Activated CD4-positive, alpha-beta memory T cell treated with anti-CD3 and anti-CD28 coated beads, Interleukin-2, amount 10 ng/mL, durations not matched to agents 7 days and 5 days (primary cell): ENCODE data around the gene PRRT1. TPM values are rescaled to one million over a fixed set of nuclear protein-coding genes. Genes with fewer than 3 reads are reported as not detected.
A peak's percentile ranks its signal among the peaks of the same experiment; 100 is the strongest.
"Not testable (repeated sequence)": the region's sequence is repeated elsewhere in the genome, so short reads cannot be mapped to it uniquely, and the experiment has no call there.

ENCODE experiments used
- CTCF ChIA-PET: fragments of 350-600 bp; sonication (Branson Sonifier 250); formaldehyde crosslinking; loops from one replicate; lab custom pipeline; 2021; ENCODE audit warnings: antibody characterized with exemption, inconsistent platforms; lab: Charles Lee
- POLR2A ChIA-PET: fragments of 350-600 bp; sonication (Branson Sonifier 250); formaldehyde crosslinking; loops from one replicate; lab custom pipeline; 2021; ENCODE audit warnings: antibody characterized with exemption; lab: Charles Lee
- DNase-seq: peaks from one replicate; pipeline ENCODE4 v3.0.0-alpha.2; 2020
- H3K27ac Mint-ChIP-seq: one replicate; pipeline ENCODE4 v1.8.0; 2021; ENCODE audit warnings: mild to moderate bottlenecking, mixed read lengths
- H3K27me3 Mint-ChIP-seq: one replicate; pipeline ENCODE4 v1.8.0; 2021; ENCODE audit warnings: mixed read lengths
- H3K36me3 Mint-ChIP-seq: one replicate; pipeline ENCODE4 v1.8.0; 2021; ENCODE audit warnings: low read depth, mixed read lengths
- H3K4me1 Mint-ChIP-seq: one replicate; pipeline ENCODE4 v1.8.0; 2021; ENCODE audit warnings: mixed read lengths
- H3K4me3 Mint-ChIP-seq: one replicate; pipeline ENCODE4 v1.8.0; 2021; ENCODE audit warnings: mild to moderate bottlenecking, mixed read lengths
- H3K9me3 Mint-ChIP-seq: one replicate; pipeline ENCODE4 v1.8.0; 2021; ENCODE audit warnings: mixed read lengths
- total RNA-seq, 2 experiments: library from RNA; stranded (reverse); gene quantifications; one replicate each; pipeline ENCODE4 v1.2.3, GENCODE V29; 2021

Gene PRRT1
- total RNA-seq, 2 experiments from 2014 or later: 0.13 to 0.28 TPM

- CTCF ChIA-PET: no interaction called here
Observed at GRCh38 chr6:32151181-32151862, 417 bp downstream of the PRRT1 start.

GRCh38 chr6:32149932-32150870, 1.5 kb downstream of the PRRT1 start:
- H3K27ac Mint-ChIP-seq: no peak overlapping the region
- peaks cover 67% of the 10 kb centered on the region for H3K27me3 Mint-ChIP-seq
- H3K4me3 Mint-ChIP-seq: peak overlapping the region; percentile 9
- H3K4me1 Mint-ChIP-seq: peaks cover 45% of the 10 kb centered on the region
- no peak for DNase-seq
- peaks cover 5% of the 10 kb centered on the region for H3K36me3 Mint-ChIP-seq
- CTCF ChIA-PET: interaction anchor here (1.6 kb wide), 1 partner anchor 45 kb away, joined by 4 read pairs; no protein-coding TSS in a partner anchor
- POLR2A ChIA-PET: no interaction called here
- H3K9me3 Mint-ChIP-seq: no peaks in the 10 kb centered on the region

More at GRCh38 chr6:32151181-32151862, 417 bp downstream of the PRRT1 start:
- no peak overlapping the region for H3K4me3 Mint-ChIP-seq
- H3K4me1 Mint-ChIP-seq: peaks cover 47% of the 10 kb centered on the region
- no peak for DNase-seq
- H3K27me3 Mint-ChIP-seq: peaks cover 59% of the 10 kb centered on the region
- POLR2A ChIA-PET: no interaction called here
- no peaks in the 10 kb centered on the region for H3K9me3 Mint-ChIP-seq
- no peak overlapping the region for H3K27ac Mint-ChIP-seq
- H3K36me3 Mint-ChIP-seq: peaks cover 5% of the 10 kb centered on the region

- DNase-seq: no peak
- no peaks in the 10 kb centered on the region for H3K9me3 Mint-ChIP-seq
- peaks cover 72% of the 10 kb centered on the region for H3K27me3 Mint-ChIP-seq
- H3K36me3 Mint-ChIP-seq: peaks cover 5% of the 10 kb centered on the region
- peak overlapping the region; percentile 70 for H3K4me3 Mint-ChIP-seq
- peak overlapping the region; percentile 25 for H3K27ac Mint-ChIP-seq
- ChIA-PET CTCF (interaction anchor here (1.0 to 1.6 kb wide), 2 partner anchors 18 to 46 kb away, joined by 3 to 4 read pairs; no protein-coding TSS in a partner anchor), POLR2A (interaction anchor here (1.0 kb wide), 1 partner anchor 28 kb away, joined by 4 read pairs; no protein-coding TSS in a partner anchor)
- peaks cover 35% of the 10 kb centered on the region for H3K4me1 Mint-ChIP-seq
Observed at GRCh38 chr6:32149092-32149755, 2.5 kb downstream of the PRRT1 start.

- ChIA-PET POLR2A (interaction anchor here (1.0 to 1.2 kb wide), 2 partner anchors 29 to 47 kb away, joined by 3 to 4 read pairs; no protein-coding TSS in a partner anchor), CTCF (interaction anchor here (1.0 to 1.6 kb wide), 2 partner anchors 17 to 47 kb away, joined by 3 to 4 read pairs; no protein-coding TSS in a partner anchor)
- Mint-ChIP-seq H3K27me3 (peaks cover 70% of the 10 kb centered on the region), H3K9me3 (no peaks in the 10 kb centered on the region), H3K27ac (peak overlapping the region; percentile 25), H3K36me3 (peaks cover 5% of the 10 kb centered on the region), H3K4me3 (peak overlapping the region; percentile 70), H3K4me1 (peaks cover 29% of the 10 kb centered on the region)
- peak; percentile 68 for DNase-seq
Observed at GRCh38 chr6:32148289-32149091, 3.2 kb downstream of the PRRT1 start.

- DNase-seq: no peak
- Mint-ChIP-seq H3K36me3 (peaks cover 5% of the 10 kb centered on the region), H3K9me3 (no peaks in the 10 kb centered on the region), H3K27ac (no peak overlapping the region), H3K27me3 (peaks cover 61% of the 10 kb centered on the region), H3K4me1 (peaks cover 26% of the 10 kb centered on the region), H3K4me3 (no peak overlapping the region)
- ChIA-PET POLR2A (interaction anchor here (1.2 kb wide), 1 partner anchor 48 kb away, joined by 3 read pairs; no protein-coding TSS in a partner anchor), CTCF (interaction anchor here (0.7 to 1.0 kb wide), 2 partner anchors 45 to 176 kb away, joined by 3 read pairs; partner anchors contain the start of gene DXO)
Observed at GRCh38 chr6:32147401-32148132, 4.2 kb downstream of the PRRT1 start.

GRCh38 chr6:32146687-32147086, 5.1 kb downstream of the PRRT1 start:
- CTCF ChIA-PET: interaction anchor here (1.0 kb wide), 1 partner anchor 175 kb away, joined by 3 read pairs; the partner anchor contains the start of gene DXO
- Mint-ChIP-seq H3K9me3 (no peaks in the 10 kb centered on the region), H3K4me3 (no peak overlapping the region), H3K4me1 (peaks cover 26% of the 10 kb centered on the region), H3K27me3 (peaks cover 61% of the 10 kb centered on the region), H3K27ac (no peak overlapping the region), H3K36me3 (peaks cover 5% of the 10 kb centered on the region)
- POLR2A ChIA-PET: no interaction called here
- no peak for DNase-seq

- Mint-ChIP-seq H3K36me3 (peaks cover 5% of the 10 kb centered on the region), H3K9me3 (no peaks in the 10 kb centered on the region), H3K27me3 (peaks cover 62% of the 10 kb centered on the region), H3K27ac (no peak overlapping the region), H3K4me3 (no peak overlapping the region), H3K4me1 (peaks cover 26% of the 10 kb centered on the region)
- ChIA-PET CTCF (interaction anchor here (1.0 kb wide), 1 partner anchor 174 kb away, joined by 3 read pairs; the partner anchor contains the start of gene DXO), POLR2A (no interaction called here)
- DNase-seq: no peak
Observed at GRCh38 chr6:32146287-32146686, 5.5 kb downstream of the PRRT1 start.

- Mint-ChIP-seq H3K27me3 (peaks cover 52% of the 10 kb centered on the region), H3K4me1 (peaks cover 26% of the 10 kb centered on the region)
- POLR2A ChIA-PET, H3K9me3 Mint-ChIP-seq, H3K27ac Mint-ChIP-seq, H3K36me3 Mint-ChIP-seq, CTCF ChIA-PET, H3K4me3 Mint-ChIP-seq, DNase-seq: not testable (repeated sequence)
Observed at GRCh38 chr6:32144238-32144637, 7.5 kb downstream of the PRRT1 start.

- DNase-seq: no peak
- H3K27ac Mint-ChIP-seq: no peak overlapping the region
- H3K4me1 Mint-ChIP-seq: no peaks in the 10 kb centered on the region
- H3K9me3 Mint-ChIP-seq: no peaks in the 10 kb centered on the region
- H3K27me3 Mint-ChIP-seq: peaks cover 21% of the 10 kb centered on the region
- H3K36me3 Mint-ChIP-seq: no peaks in the 10 kb centered on the region
- H3K4me3 Mint-ChIP-seq: no peak overlapping the region
- ChIA-PET POLR2A (no interaction called here), CTCF (no interaction called here)
Observed at GRCh38 chr6:32140420-32141046, 11.2 kb downstream of the PRRT1 start.

GRCh38 chr6:32139590-32139989, 12.1 kb downstream of the PRRT1 start:
- peaks cover 22% of the 10 kb centered on the region for H3K27me3 Mint-ChIP-seq
- H3K36me3 Mint-ChIP-seq: no peaks in the 10 kb centered on the region
- H3K4me3 Mint-ChIP-seq: no peak overlapping the region
- CTCF ChIA-PET: interaction anchor here (0.7 kb wide), 1 partner anchor 82 kb away, joined by 3 read pairs; no protein-coding TSS in a partner anchor
- POLR2A ChIA-PET: interaction anchor here (0.6 kb wide), 1 partner anchor 15 kb away, joined by 3 read pairs; no protein-coding TSS in a partner anchor
- no peaks in the 10 kb centered on the region for H3K4me1 Mint-ChIP-seq
- DNase-seq: no peak
- no peak overlapping the region for H3K27ac Mint-ChIP-seq
- H3K9me3 Mint-ChIP-seq: no peaks in the 10 kb centered on the region

GRCh38 chr6:32137454-32137853, 14.3 kb downstream of the PRRT1 start:
- POLR2A ChIA-PET: no interaction called here

More at GRCh38 chr6:32137454-32137853, 14.3 kb downstream of the PRRT1 start:
- Mint-ChIP-seq H3K27ac (no peak overlapping the region), H3K9me3 (no peaks in the 10 kb centered on the region), H3K36me3 (no peaks in the 10 kb centered on the region), H3K4me3 (no peak overlapping the region), H3K4me1 (no peaks in the 10 kb centered on the region), H3K27me3 (peaks cover 24% of the 10 kb centered on the region)
- no peak for DNase-seq
- CTCF ChIA-PET: no interaction called here
